Fibroblast of lung (primary cell): ENCODE results near the gene CARD19.

Experiments used
- CTCF ChIP-seq, 2 donors: IDR thresholded peaks in 1 of 2; conservative IDR thresholded peaks in 1 of 2; 1 replicate in 1 of 2; 2 replicates in 1 of 2; pipeline ENCODE4 v1.5.1; 2011 to 2012; ENCODE audit warnings: low read length in 2 of 2, control low read depth in 1 of 2, inconsistent platforms in 1 of 2, low read depth in 1 of 2, mild to moderate bottlenecking in 1 of 2
- EZH2 ChIP-seq: IDR thresholded peaks from 2 replicates; pipeline ENCODE4 v1.5.1; 2012; ENCODE audit warnings: low read length, control low read depth, mild to moderate bottlenecking; ENCODE audit errors: missing control alignments

DNA sequence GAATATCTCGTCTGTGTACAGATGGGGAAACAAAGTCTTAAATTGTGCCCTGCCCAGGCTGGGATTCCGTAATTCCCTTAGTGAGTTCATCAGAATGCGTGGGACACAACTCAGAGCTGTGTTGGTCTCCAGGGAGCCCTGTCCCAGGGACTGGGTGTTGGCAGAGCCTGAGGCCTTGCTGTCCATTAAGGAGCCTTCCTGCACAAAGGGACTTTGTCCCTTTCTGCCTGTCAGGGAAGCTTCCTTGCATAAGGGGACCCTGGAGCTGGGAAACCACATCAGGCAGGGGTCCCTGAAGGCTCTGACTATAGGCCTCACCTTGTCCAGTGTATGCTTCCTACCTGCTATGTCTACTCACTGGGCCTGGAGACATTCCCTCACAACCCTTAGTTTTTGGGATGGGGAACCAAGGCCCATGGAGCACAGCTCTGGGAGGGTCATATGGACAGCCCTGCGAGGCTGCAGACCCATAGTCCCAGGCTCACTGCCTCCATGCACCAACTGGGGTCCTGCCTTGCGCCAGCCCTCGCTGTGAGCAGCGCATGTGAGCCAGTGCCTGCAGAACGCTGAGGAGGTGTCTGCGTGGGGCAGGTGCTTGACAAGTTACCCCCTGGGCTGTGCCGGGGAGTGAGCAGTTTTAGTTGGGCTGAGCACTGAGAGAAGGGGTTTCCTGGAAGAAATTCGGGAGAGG lies 1.6 kb downstream of the CARD19 start:
- TF ChIP-seq CTCF (conservative IDR thresholded peaks at IDR 0.05 in 1 of 2, IDR thresholded peaks at IDR 0.05 in 1 of 2; ENCODE audit: low read depth in 1 of 2, low read length in 2 of 2) = no peak
- no peak for TF ChIP-seq EZH2
